ENCODE measurements around the gene PLAC8. TPM values are rescaled to one million over a fixed set of nuclear protein-coding genes. Genes with fewer than 3 reads are reported as not detected.
A peak's percentile ranks its signal among the peaks of the same experiment; 100 is the strongest.

Gene PLAC8
- total RNA-seq, 1 donor: 0.72 TPM

GRCh38 chr4:83110223-83110945 lies 4.1 kb downstream of the PLAC8 start:
- Histone ChIP-seq H3K9me3 (ENCODE audit: low read depth, low read length) (no peaks in the 10 kb centered on the region), H3K79me2 (ENCODE audit: insufficient read depth, low read length) (no peaks in the 10 kb centered on the region), H4K20me1 (ENCODE audit: insufficient read depth, low read length) (no peaks in the 10 kb centered on the region), H3K4me2 (ENCODE audit: insufficient read depth, low read length) (peak overlapping the region; percentile 100), H3K36me3 (ENCODE audit: insufficient read depth, low read length) (no peaks in the 10 kb centered on the region), H3K4me1 (ENCODE audit: insufficient read depth, low read length) (peaks cover 15% of the 10 kb centered on the region), H3K27ac (ENCODE audit: low read depth, low read length) (no peak overlapping the region), H3K4me3 (ENCODE audit: insufficient read depth, low read length) (peak overlapping the region; percentile 79), H3K27me3 (ENCODE audit: insufficient read depth, low read length) (peaks cover 3% of the 10 kb centered on the region), H2AFZ (ENCODE audit: low read length) (peak overlapping the region; percentile 97)
- TF ChIP-seq, protein P1, sequence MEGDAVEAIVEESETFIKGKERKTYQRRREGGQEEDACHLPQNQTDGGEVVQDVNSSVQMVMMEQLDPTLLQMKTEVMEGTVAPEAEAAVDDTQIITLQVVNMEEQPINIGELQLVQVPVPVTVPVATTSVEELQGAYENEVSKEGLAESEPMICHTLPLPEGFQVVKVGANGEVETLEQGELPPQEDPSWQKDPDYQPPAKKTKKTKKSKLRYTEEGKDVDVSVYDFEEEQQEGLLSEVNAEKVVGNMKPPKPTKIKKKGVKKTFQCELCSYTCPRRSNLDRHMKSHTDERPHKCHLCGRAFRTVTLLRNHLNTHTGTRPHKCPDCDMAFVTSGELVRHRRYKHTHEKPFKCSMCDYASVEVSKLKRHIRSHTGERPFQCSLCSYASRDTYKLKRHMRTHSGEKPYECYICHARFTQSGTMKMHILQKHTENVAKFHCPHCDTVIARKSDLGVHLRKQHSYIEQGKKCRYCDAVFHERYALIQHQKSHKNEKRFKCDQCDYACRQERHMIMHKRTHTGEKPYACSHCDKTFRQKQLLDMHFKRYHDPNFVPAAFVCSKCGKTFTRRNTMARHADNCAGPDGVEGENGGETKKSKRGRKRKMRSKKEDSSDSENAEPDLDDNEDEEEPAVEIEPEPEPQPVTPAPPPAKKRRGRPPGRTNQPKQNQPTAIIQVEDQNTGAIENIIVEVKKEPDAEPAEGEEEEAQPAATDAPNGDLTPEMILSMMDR (IDR thresholded peaks at IDR 0.05; ENCODE audit: extremely low read depth, low read depth, low read length): peak; percentile 80
- peak; percentile 90 for DNase-seq (ENCODE audit: insufficient read length, low spot score, missing footprints)

DNA sequence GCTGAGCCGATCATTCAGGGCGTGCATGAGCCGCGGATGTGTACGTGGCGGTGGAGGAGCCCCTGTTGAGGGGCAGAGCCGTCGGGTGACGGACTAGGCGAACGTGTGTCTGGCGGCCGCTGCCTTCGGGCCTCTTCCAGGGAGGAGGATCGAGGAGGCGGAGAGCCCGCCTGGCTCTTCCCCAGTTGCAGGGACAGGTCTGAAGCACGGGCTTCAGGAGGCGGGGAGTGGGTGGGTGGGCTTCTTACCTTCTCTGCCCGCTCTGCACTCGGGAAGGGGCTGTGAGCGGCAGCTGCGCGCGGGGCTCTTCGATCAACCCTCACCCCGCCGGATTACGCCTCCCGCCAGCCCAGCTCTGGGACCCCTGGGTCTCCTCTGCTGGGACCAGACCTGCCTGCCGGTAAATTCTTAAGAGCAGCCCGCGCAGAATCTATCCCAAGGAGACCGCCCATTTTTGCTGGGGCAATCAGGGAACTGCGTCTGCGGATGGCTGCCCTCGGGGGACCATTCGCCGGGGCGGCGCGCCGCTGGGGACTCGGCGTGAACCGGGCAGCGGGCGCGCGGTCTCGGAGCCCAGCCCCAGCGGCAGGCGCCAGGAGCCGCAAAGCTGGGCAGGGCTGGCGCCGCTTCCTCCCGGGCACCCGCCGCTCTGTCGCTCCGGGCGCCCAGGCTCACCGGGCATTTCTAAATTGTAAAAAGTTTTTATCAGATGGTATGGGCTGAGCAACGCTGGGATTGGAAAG lies 4.9 kb downstream of the PLAC8 start:
- no peaks in the 10 kb centered on the region for H4K20me1 ChIP-seq (ENCODE audit: insufficient read depth, low read length)
- no peaks in the 10 kb centered on the region for H3K79me2 ChIP-seq (ENCODE audit: insufficient read depth, low read length)
- H3K4me3 ChIP-seq (ENCODE audit: insufficient read depth, low read length): peak overlapping the region; percentile 79
- TF ChIP-seq, protein P1 (IDR thresholded peaks at IDR 0.05; ENCODE audit: extremely low read depth, low read depth, low read length): no peak
- peaks cover 7% of the 10 kb centered on the region for H3K4me1 ChIP-seq (ENCODE audit: insufficient read depth, low read length)
- H3K27ac ChIP-seq (ENCODE audit: low read depth, low read length): no peak overlapping the region
- H3K4me2 ChIP-seq (ENCODE audit: insufficient read depth, low read length): peak overlapping the region; percentile 100
- peak overlapping the region; percentile 97 for H2AFZ ChIP-seq (ENCODE audit: low read length)
- peaks cover 3% of the 10 kb centered on the region for H3K27me3 ChIP-seq (ENCODE audit: insufficient read depth, low read length)
- peak; percentile 89 for DNase-seq (ENCODE audit: insufficient read length, low spot score, missing footprints)
- H3K36me3 ChIP-seq (ENCODE audit: insufficient read depth, low read length): no peaks in the 10 kb centered on the region
- no peaks in the 10 kb centered on the region for H3K9me3 ChIP-seq (ENCODE audit: low read depth, low read length)

- H3K4me1 ChIP-seq (ENCODE audit: insufficient read depth, low read length): peaks cover 6% of the 10 kb centered on the region
- no peaks in the 10 kb centered on the region for H3K79me2 ChIP-seq (ENCODE audit: insufficient read depth, low read length)
- no peak for DNase-seq (ENCODE audit: insufficient read length, low spot score, missing footprints)
- no peak overlapping the region for H3K4me2 ChIP-seq (ENCODE audit: insufficient read depth, low read length)
- TF ChIP-seq, protein P1 (IDR thresholded peaks at IDR 0.05; ENCODE audit: extremely low read depth, low read depth, low read length): no peak
- H2AFZ ChIP-seq (ENCODE audit: low read length): no peak overlapping the region
- H3K4me3 ChIP-seq (ENCODE audit: insufficient read depth, low read length): no peak overlapping the region
- H4K20me1 ChIP-seq (ENCODE audit: insufficient read depth, low read length): no peaks in the 10 kb centered on the region
- no peak overlapping the region for H3K27ac ChIP-seq (ENCODE audit: low read depth, low read length)
- H3K27me3 ChIP-seq (ENCODE audit: insufficient read depth, low read length): peaks cover 3% of the 10 kb centered on the region
- no peaks in the 10 kb centered on the region for H3K9me3 ChIP-seq (ENCODE audit: low read depth, low read length)
- no peaks in the 10 kb centered on the region for H3K36me3 ChIP-seq (ENCODE audit: insufficient read depth, low read length)
Observed at GRCh38 chr4:83108101-83108861, 6.2 kb downstream of the PLAC8 start.

All from osteoblast (primary cell).